AG08396 (cell line): ENCODE measurements around the gene MAN1A2.

ENCODE experiments used
- DNase-seq: peaks from one replicate; pipeline ENCODE4 v3.0.0; 2012; ENCODE audit warnings: low spot score, mixed read lengths

Gene MAN1A2

DNA sequence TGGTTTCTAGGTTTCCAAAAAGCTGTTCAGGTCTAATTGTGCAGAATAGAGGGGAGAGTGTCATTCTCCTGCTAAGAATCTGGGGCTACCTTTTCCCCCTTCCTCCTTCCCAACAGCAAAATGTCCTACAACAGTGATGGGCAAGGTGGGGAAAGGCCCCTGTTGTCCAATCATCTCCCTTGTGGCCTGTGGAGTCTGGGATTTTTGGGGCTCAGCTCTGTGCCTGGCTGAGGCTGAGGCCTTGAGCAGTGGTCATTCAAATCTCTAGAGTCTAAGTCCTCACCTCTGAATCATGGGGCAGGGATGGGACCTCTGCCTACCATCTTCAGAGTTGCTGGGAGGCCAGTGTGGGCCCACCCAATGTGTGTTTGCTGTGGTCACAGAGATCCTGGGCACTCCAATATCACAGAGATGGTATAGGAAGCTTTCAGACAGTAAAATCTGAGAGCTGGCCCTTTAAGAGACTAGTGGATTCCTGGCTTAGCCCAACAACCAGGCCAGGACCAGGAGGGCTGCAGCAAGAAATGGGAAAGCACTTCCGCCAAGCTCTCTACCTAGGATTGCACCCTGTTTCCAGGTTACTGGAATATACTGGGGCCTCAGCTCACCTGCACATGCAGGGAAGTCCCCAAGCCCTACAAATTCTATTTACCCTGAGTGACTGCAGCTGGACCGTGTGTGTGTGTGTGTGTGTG, 210.1 kb downstream of the MAN1A2 start:
- DNase-seq: no peak

DNA sequence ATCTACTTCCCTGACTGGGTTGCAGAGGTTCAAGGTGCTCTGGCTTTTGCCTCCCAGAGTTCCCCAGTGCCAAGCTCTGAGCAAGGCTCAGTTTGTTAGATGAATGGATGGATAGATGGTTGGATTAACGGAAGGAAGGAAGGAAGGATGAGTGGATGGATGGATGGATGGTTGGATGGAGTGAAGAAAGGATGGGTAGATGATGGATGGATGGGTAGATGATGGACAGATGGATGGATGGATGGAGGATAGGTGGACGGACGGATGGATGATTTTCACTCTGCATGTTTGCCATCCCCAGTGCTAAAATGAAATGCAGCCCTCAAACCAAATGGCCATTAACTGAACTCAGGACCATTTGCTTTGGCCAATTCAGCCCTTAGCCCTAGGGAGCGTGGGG, 211.2 kb downstream of the MAN1A2 start:
- no peak for DNase-seq
